BE2C (cell line): ENCODE measurements around the gene GTF2H1.
A peak's percentile ranks its signal among the peaks of the same experiment; 100 is the strongest.
"Not testable (repeated sequence)": the region's sequence is repeated elsewhere in the genome, so short reads cannot be mapped to it uniquely, and the experiment has no call there.

Experiments
- DNase-seq: peaks from one replicate; pipeline ENCODE4 v3.0.0-alpha.2; 2020
- H3K27me3 ChIP-seq: fragments of 250-450 bp; sonication (Bioruptor Pico); 2 replicates; pipeline ENCODE4 v1.5.1; 2020; ENCODE audit warnings: mild to moderate bottlenecking
- H3K36me3 ChIP-seq: fragments of 250-450 bp; sonication (Bioruptor Pico); 2 replicates; pipeline ENCODE4 v1.5.1; 2020; ENCODE audit warnings: mild to moderate bottlenecking
- H3K4me1 ChIP-seq: fragments of 250-450 bp; sonication (Bioruptor Pico); 2 replicates; pipeline ENCODE4 v1.5.1; 2020
- H3K4me3 ChIP-seq: 2 replicates; pipeline ENCODE4 v1.5.1; 2011; ENCODE audit warnings: low read depth, low read length
- H3K9me3 ChIP-seq: fragments of 250-450 bp; sonication (Bioruptor Pico); 2 replicates; pipeline ENCODE4 v1.5.1; 2020
- TF ChIP-seq, protein P1 (sequence below): IDR thresholded peaks from 2 replicates; pipeline ENCODE4 v1.5.1; 2012; ENCODE audit warnings: mild to moderate bottlenecking, low read depth, low read length

The GTF2H1 gene

DNA sequence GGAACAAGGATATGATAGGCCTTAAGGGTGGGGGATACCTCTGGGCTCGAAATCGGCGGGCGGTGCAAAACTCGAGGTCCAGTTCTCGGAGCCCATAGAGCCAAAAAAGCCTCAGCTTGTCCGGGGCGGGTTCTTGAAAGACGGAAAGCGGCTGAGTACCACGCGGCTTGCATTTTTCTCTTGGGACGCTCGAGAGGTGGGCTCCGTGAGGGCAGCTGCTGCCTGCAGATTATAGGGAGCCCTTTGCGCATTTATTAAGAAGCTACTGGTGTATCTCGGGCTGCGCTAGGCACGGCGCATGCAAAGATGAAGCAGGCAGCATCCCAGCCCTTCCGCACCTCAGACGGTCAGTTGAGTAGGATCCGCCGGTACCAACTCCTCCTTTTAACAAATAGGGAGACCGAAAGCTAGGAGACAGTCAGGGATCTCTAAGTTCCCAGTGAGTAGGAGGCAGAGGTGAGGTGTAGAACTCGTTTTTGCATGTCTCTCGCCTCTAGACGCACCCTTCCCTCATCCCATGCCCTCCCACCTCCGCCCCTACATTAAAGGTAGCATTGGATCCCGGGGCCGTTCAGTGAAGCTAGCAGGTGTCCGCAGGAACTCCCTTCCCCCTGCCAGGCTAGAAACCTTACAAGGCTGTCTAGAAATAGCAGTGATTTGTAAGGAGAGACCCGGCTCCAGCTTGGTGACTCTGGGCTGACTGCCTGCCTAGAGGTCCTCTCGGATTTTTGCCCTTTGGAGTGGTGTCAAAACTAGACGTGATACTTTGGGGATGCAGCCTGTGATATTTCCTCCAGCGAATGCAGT, 72.8 kb downstream of the GTF2H1 start:
- Histone ChIP-seq H3K36me3 (no peaks in the 10 kb centered on the region), H3K4me1 (peaks cover 4% of the 10 kb centered on the region; the same call in 1 of the 2 replicates), H3K4me3 (peak overlapping the region; percentile 26), H3K27me3 (no peaks in the 10 kb centered on the region), H3K9me3 (no peaks in the 10 kb centered on the region)
- no peak for DNase-seq
- TF ChIP-seq, protein P1, sequence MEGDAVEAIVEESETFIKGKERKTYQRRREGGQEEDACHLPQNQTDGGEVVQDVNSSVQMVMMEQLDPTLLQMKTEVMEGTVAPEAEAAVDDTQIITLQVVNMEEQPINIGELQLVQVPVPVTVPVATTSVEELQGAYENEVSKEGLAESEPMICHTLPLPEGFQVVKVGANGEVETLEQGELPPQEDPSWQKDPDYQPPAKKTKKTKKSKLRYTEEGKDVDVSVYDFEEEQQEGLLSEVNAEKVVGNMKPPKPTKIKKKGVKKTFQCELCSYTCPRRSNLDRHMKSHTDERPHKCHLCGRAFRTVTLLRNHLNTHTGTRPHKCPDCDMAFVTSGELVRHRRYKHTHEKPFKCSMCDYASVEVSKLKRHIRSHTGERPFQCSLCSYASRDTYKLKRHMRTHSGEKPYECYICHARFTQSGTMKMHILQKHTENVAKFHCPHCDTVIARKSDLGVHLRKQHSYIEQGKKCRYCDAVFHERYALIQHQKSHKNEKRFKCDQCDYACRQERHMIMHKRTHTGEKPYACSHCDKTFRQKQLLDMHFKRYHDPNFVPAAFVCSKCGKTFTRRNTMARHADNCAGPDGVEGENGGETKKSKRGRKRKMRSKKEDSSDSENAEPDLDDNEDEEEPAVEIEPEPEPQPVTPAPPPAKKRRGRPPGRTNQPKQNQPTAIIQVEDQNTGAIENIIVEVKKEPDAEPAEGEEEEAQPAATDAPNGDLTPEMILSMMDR, result no peak

DNA sequence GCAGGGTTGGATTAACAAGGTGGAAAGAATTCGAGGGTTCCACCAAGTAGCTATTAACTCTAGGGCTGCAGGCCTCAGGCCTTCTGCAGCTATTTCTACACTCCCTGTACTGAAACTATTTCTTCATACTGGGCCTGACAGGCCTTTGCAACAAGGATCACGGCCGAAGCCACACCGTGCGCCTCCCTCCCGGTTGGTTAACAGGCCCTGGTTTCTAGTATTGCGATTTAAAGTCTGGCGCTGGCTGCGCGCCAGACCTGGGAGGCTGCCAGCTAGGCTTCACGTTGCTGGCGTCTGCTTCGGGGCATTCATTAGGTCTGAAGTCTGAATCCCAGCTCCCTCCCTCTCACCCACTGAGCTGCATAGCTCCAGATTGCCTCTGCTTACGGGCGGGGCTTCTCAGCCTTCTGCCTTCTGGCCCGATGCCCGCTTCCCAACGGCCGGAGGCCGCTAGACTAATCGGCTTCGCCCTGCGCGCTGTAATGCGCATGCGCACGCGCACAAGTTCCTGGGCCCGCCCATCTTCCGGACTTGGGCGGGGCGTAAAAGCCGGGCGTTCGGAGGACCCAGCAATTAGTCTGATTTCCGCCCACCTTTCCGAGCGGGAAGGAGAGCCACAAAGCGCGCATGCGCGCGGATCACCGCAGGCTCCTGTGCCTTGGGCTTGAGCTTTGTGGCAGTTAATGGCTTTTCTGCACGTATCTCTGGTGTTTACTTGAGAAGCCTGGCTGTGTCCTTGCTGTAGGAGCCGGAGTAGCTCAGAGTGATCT, 73.6 kb downstream of the GTF2H1 start:
- Histone ChIP-seq H3K4me3 (peak overlapping the region; percentile 59), H3K4me1 (peaks cover 4% of the 10 kb centered on the region; the same call in 1 of the 2 replicates), H3K36me3 (no peaks in the 10 kb centered on the region), H3K9me3 (no peaks in the 10 kb centered on the region), H3K27me3 (no peaks in the 10 kb centered on the region)
- DNase-seq, result peak; percentile 95
- TF ChIP-seq, protein P1, result no peak

DNA sequence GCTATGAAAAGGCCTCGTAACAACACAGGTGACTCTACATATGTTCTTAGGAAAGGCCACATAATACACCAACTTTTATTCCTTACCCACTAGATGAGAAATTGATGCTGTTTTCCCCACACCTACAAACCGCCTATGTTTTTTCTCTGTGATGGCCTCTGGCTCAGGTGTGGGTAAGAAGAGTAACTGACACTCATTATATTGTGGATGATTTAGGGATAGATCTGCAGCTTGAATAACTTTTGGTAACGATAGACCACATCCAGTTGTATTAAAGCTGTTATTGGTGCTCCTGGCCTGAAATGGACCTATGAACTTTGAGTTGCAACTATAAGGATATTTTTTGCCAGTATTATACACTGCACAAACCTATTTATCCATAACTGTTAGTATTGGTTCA, 75.6 kb downstream of the GTF2H1 start:
- Histone ChIP-seq H3K36me3 (no peaks in the 10 kb centered on the region), H3K9me3 (no peaks in the 10 kb centered on the region), H3K27me3 (no peaks in the 10 kb centered on the region), H3K4me3 (no peak overlapping the region), H3K4me1 (peaks cover 4% of the 10 kb centered on the region; the same call in 1 of the 2 replicates)
- DNase-seq, result no peak
- TF ChIP-seq, protein P1, result no peak

DNA sequence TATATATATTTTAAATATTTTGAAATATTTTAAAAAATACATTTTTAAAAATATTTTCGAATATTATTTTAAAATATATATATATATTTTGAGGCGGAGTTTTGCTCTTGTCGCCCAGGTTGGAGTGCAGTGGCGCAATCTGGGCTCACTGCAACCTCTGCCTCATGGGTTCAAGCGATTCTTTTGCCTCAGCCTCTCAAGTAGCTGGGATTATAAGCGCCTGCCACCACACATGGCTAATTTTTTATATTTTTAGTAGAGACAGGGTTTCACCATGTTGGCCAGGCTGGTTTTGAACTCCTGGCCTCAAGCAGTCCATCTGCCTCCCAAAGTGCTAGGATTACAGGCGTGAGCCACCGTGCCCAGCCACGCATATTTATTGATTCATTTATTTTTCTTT, 78.7 kb downstream of the GTF2H1 start:
- not testable (repeated sequence) for H3K9me3 ChIP-seq, H3K27me3 ChIP-seq, DNase-seq, H3K36me3 ChIP-seq, H3K4me3 ChIP-seq, H3K4me1 ChIP-seq

DNA sequence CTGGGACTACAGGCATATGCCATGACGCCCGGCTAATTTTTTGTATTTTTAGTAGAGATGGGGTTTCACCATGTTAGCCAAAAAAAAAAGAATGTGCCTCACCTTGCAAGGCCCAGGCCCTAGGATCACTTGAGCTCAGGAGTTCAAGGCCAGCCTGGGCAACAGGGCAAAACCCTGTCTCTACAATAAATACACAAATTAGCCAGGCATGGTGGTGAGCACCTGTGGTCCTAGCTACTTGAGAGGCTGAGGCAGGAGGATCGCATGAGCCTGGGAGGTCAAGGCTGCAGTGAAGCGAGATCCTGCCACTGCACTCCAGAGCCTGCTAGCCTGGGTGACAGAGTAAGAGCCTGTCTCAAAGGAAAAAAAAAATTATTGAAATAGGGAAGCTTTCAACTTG, 81.7 kb downstream of the GTF2H1 start:
- Histone ChIP-seq H3K36me3 (no peaks in the 10 kb centered on the region), H3K4me1 (no peaks in the 10 kb centered on the region), H3K4me3 (no peak overlapping the region), H3K27me3 (no peaks in the 10 kb centered on the region), H3K9me3 (no peaks in the 10 kb centered on the region)
- TF ChIP-seq, protein P1, result no peak
- DNase-seq, result no peak

DNA sequence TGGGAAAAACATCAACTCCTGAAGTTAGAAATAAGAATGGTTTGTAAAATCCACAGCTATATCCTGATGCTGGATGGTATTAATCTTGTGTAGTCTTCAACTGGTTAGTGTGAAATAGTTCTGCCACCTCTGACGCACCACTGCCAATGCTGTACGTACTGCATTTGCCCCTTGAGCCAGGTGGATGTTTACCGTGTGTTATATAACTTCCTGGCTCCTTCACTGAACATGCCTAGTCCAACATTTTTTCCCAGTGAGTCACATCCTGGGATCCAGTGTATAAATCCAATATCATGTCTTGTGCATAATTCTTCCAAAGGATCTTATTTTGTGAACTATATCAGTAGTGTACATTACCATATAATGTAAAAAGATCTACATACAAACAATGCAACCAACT, 85.0 kb downstream of the GTF2H1 start:
- DNase-seq, H3K27me3 ChIP-seq, H3K4me1 ChIP-seq, H3K4me3 ChIP-seq, H3K9me3 ChIP-seq, H3K36me3 ChIP-seq: not testable (repeated sequence)
